Muscle of arm (tissue), 12 donors: ENCODE data around the gene NRXN3. TPM values are rescaled to one million over a fixed set of nuclear protein-coding genes. Genes with fewer than 3 reads are reported as not detected.

Source experiments
- DNase-seq: peaks from one replicate; pipeline ENCODE4 v3.0.0-alpha.2; 2013
- polyA plus RNA-seq, 12 donors: library from polyadenylated mRNA; unstranded; fragments of 120-200 nt; gene quantifications; one replicate each; pipeline ENCODE4 v1.2.1, GENCODE V29; 2013; ENCODE audit not compliant: insufficient read length in 12 of 12

The NRXN3 gene
- polyA plus RNA-seq, 12 donors = 0.43 to 8.4 (median 1.2) TPM; not detected in 2

DNA sequence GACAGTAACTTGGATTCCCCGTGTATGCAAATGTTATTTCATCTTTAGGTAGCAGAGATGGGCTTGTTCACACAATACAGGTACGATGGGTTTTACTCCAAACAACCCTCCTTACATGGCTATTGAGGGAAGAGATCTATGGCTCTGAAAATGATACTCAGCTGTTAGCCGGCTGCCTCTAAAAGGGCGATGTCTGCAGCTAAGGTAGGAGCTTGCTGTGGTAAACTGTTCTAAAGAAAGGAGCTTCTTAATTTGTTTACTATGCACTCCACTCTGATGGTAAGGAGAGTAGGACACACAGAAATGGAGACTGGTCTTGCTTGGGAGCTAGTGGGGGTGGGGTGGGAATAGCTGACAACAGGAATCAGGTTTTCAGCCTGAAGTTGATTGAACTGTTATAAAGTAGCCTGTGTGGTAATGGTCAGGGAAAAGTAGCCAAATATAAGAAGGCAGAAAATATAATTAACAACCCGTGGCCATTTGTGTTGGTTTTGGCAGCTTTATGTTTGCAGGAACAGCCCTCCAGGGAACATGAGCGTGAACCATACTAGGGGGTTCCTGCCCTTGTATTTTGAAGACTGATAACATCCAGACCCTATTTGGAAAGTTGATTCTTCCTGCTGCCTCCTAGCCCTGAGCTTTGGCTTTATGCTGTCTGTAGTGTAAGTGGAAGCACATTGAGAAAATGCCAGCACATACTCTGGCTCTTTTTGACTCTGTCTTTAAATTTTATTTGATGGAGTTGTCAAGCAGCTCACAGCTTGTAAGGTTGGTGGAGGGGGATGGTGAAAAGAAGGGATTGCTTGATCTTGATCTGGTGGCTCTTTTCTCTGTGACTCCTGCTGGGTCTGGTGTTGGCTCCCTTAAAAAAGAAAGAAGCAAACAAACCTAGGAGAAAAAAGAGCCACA lies 1111.3 kb downstream of the NRXN3 start:
- DNase-seq = no peak

DNA sequence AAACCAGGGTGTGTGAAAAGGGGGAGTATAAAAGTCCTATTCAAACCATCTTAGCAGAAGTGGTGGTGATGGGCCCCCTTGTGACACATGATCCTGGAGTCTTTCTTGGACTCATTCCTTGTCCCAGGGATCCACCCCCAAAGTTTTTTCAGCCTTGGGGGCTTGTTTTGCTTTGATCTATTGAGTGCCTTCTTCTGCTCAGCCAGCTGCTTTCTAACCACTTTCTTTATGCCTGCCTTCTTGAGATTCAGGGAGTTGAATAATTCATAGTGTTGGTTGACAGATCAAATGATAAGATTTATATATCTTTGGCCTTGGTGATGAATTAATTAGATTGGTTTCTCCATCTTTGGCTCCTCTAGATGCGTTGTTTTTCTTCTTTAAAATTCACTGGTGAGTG lies 1114.4 kb downstream of the NRXN3 start:
- DNase-seq = no peak

- DNase-seq = no peak
Measured at GRCh38 chr14:79285263-79285662, 1115.1 kb downstream of the NRXN3 start.

- DNase-seq = no peak
Measured at GRCh38 chr14:79287976-79288375, 1117.8 kb downstream of the NRXN3 start.

DNA sequence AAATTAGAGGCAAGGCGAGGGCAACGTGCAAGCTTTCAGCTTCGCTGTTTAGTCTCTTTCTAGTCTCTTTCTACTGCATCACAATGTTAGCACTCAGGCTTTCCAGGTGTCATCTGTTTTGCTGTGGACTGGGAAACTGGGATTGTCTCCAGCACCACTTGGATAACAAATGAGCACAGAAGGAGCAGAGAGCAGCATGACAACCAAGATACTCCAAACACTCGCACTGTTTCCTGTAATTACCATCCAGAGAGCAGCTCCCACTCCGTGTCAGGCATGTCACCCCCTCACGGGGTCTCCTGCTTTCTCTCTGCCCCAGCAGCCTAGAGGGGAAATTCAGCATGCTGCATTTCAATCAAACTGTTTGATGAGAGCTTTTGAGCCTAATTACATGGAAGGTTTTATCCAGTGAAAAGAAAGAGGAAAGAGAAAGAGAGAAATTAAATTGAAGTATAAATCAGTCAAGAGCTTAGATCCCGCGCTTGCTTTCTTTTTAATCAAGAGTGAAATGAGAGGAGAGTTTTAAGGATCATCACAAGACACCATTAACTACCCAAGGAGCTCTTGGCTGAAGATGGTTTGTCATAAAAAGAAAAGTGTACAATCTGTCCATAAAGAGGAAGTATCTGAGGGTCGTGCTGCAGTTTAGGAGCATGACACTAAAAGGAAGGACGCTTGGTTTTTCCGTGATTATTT lies 1123.5 kb downstream of the NRXN3 start:
- no peak for DNase-seq

DNA sequence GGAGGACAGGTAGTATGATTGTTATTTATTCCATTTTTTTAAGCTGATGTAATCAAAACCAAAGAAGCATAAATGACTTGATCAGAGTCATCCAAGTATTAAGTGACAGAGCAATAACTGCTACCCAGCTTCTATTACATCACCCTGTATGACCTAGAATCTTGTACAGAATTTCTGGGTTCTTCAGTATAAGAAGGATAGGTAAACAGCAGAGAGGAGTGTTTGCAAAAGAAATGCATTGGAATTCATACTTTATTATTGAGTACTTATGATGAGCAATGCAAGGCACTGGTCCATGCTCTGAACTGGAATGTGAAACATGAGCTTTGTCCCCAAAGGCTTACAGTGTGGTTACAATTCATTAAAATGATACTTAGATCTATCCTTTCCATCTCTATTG lies 1124.3 kb downstream of the NRXN3 start:
- DNase-seq = no peak

DNA sequence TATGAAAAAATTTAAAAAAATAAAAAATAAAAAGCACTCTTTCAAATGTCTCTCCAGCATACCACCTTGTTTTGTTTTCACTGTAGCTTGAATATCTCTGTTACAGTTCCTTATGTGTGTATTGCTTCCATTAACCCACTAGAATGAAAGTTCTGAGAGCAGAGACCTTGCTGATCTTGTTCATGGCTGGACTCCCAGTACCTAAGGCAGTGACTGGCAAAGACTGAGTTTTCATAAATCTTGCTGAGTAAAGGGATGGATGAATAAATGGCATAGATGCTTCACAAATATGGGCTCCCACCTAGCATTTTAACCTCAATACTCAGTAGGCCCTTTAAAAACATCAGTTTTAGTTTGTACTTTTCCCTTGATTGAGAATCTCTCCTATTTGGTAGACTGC lies 1125.2 kb downstream of the NRXN3 start:
- DNase-seq = no peak

- no peak for DNase-seq
Measured at GRCh38 chr14:79298373-79298772, 1128.2 kb downstream of the NRXN3 start.

- DNase-seq = no peak
Measured at GRCh38 chr14:79299162-79299561, 1129.0 kb downstream of the NRXN3 start.

- no peak for DNase-seq
Measured at GRCh38 chr14:79304279-79304678, 1134.1 kb downstream of the NRXN3 start.

GRCh38 chr14:79306546-79306945 lies 1136.4 kb downstream of the NRXN3 start:
- DNase-seq = no peak

- peak; percentile 11 for DNase-seq
Measured at GRCh38 chr14:79318371-79318770, 1148.2 kb downstream of the NRXN3 start.

DNA sequence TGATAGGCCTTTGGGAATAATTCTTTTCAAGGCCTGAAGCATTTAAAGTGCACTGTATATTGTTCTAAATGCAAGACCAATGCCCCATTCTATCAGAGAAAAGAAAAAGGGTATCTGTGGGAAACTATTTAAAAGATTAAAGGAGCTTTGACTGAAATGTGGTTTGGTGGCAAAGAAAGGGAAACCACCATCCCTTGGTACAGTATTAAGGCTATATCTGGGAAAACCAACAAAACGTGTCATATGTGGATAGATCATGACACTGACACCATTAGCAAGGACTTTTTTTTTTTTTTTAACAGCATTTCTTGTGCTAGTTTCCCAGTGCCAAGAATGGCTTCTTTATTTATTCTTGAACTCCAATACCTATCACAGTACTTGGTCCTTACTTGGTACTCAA lies 1150.4 kb downstream of the NRXN3 start:
- DNase-seq = no peak

GRCh38 chr14:79321070-79321469 lies 1150.9 kb downstream of the NRXN3 start:
- DNase-seq = no peak

- DNase-seq = no peak
Measured at GRCh38 chr14:79325071-79325470, 1154.9 kb downstream of the NRXN3 start.

GRCh38 chr14:79325557-79325956 lies 1155.4 kb downstream of the NRXN3 start:
- DNase-seq = no peak

- DNase-seq = no peak
Measured at GRCh38 chr14:79328863-79329262, 1158.7 kb downstream of the NRXN3 start.

DNA sequence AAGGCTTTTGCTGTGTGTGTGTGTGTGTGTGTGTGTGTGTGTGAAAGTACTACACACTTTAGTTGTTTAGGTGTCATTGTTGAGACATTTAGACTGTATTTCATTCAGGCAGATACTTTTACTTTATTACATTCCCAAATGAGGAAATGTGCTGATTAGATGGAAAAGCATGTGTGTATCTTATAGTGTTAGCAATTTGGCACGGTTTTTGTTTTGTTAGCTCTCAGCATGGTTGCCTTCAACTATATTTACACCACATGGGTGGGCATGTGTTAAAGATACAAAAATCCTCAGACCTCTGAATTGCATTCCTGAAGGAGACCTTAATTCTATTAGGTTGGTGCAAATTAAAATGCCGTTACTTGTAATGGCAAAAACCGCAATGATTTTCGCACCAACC lies 1161.7 kb downstream of the NRXN3 start:
- no peak for DNase-seq

DNA sequence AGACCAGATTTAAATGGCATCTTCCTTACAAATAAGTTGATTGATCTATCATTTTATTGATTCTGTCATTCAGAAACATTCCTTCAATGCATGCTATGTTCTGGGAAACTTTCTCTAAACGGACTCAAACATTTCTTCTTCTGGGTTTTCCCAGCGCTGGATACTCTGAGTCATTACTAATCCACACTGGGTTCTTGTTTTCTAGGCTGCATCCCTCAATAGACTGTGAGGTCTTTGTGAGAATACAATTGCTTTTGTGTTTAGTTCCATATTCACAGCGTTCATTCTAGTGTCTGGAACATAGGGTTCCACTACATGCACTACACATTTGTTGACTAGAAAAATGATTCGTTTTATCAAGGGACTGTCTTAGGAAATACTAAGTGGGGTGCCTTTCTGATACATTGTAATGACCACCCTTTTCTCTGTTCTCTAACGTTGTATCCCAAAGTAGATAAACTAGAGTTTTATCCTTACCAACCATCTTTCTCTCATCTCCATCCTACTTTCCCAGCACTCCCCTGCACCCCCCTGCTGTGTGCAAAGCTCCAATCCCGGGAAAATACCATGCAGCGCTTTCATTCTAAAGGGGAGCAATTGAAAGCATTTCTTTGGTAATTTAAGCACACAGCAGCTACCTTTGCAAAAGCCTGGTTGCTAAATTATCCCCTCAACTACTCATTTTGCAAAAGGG lies 1162.5 kb downstream of the NRXN3 start:
- DNase-seq = no peak

DNA sequence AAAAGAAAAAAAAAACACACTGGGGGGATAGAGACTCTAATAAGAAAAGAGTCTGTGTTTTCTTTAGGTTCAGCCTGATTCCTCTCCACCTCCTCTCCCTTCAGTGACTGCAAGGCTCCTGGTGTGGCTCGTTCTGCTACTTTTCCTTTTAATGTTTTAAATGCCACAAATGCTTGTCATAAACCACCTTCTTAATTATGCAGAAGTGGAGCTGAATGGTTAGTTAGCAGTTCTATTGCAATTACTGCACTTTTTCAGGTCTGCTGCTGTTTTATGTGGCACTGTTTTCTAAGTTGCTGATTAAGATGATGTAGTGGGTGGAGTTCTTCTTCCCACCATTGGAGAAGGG lies 1163.0 kb downstream of the NRXN3 start:
- no peak for DNase-seq

- no peak for DNase-seq
Measured at GRCh38 chr14:79334272-79334671, 1164.1 kb downstream of the NRXN3 start.

DNA sequence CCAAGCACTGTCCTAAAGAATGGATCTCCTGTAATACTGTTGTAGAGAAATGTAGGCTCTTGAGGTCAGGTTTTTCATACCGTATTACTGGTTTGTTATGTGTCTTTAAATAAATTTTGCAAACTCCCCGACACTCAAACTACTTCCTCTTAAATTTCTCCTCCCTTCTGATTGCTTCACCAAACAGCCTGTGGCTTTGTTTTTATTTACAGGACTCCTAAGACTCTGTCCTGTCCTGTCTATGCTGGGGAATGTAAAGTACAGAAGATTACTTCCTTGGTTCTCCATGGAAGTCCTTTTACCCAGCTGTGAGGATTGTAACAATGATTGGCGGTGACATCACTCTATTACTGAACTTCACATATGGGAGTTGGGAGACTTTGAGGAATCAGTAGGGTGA lies 1167.6 kb downstream of the NRXN3 start:
- DNase-seq = no peak

GRCh38 chr14:79342942-79343341 lies 1172.8 kb downstream of the NRXN3 start:
- DNase-seq = no peak
